GM19351 (cell line): ENCODE results near the gene MEIS1.

Experiments
- ATAC-seq: cut with Tn5 transposase; IDR thresholded peaks from one replicate; pipeline ENCODE4 v1.9.1; 2021; ENCODE audit warnings: mild to moderate bottlenecking, moderate library complexity; ENCODE audit not compliant: unreplicated experiment

MEIS1 gene

GRCh38 chr2:66561645-66562303, 126.8 kb downstream of the MEIS1 start:
- ATAC-seq, result no peak

- no peak for ATAC-seq
These were observed 127.4 kb downstream of the MEIS1 start for GRCh38 chr2:66562304-66562685.

GRCh38 chr2:66563473-66563872, 128.5 kb downstream of the MEIS1 start:
- no peak for ATAC-seq

- ATAC-seq, result no peak
These were observed 130.4 kb downstream of the MEIS1 start for GRCh38 chr2:66565291-66565690.

GRCh38 chr2:66566726-66567399, 131.9 kb downstream of the MEIS1 start:
- ATAC-seq, result no peak

- ATAC-seq, result no peak
These were observed 132.8 kb downstream of the MEIS1 start for GRCh38 chr2:66567729-66568128.

- ATAC-seq, result no peak
These were observed 133.8 kb downstream of the MEIS1 start for GRCh38 chr2:66568650-66569300.

GRCh38 chr2:66569321-66569851, 134.5 kb downstream of the MEIS1 start:
- no peak for ATAC-seq

GRCh38 chr2:66569974-66570373, 135.0 kb downstream of the MEIS1 start:
- ATAC-seq, result no peak

GRCh38 chr2:66570471-66570870, 135.5 kb downstream of the MEIS1 start:
- ATAC-seq, result no peak

- ATAC-seq, result no peak
These were observed 137.0 kb downstream of the MEIS1 start for GRCh38 chr2:66571918-66572317.

- no peak for ATAC-seq
These were observed 137.5 kb downstream of the MEIS1 start for GRCh38 chr2:66572391-66572790.

GRCh38 chr2:66573416-66573815, 138.5 kb downstream of the MEIS1 start:
- ATAC-seq, result no peak

GRCh38 chr2:66573821-66574233, 138.9 kb downstream of the MEIS1 start:
- ATAC-seq, result no peak

- no peak for ATAC-seq
These were observed 140.0 kb downstream of the MEIS1 start for GRCh38 chr2:66574701-66575624.

GRCh38 chr2:66575625-66576310, 140.8 kb downstream of the MEIS1 start:
- ATAC-seq, result no peak

- ATAC-seq, result no peak
These were observed 141.3 kb downstream of the MEIS1 start for GRCh38 chr2:66576311-66576560.

GRCh38 chr2:66576561-66577320, 141.8 kb downstream of the MEIS1 start:
- no peak for ATAC-seq

- ATAC-seq, result no peak
These were observed 142.6 kb downstream of the MEIS1 start for GRCh38 chr2:66577321-66578053.
